Measurements from ENCODE around the gene SYT17.

Gene SYT17

DNA sequence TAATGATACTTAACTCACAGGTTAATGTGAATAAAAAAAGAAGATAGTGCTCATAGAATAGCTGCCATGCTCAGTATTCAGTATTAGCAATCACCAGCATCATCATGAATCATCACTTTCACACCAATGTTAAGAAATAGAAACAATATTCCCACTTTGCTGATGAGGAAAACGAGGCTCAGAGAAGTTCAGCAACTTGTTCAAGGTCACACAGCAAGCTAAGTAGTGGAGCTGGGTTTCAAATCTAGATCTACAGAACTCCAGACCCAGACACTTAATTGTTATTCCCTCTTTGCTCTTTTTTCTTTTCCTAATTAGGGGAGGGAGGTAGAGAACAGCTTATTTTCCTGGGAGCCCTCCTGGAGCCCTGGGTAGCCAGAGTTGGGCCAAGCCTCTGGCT is 140.4 kb downstream of the SYT17 start:
- DNase-seq, result no peak

DNA sequence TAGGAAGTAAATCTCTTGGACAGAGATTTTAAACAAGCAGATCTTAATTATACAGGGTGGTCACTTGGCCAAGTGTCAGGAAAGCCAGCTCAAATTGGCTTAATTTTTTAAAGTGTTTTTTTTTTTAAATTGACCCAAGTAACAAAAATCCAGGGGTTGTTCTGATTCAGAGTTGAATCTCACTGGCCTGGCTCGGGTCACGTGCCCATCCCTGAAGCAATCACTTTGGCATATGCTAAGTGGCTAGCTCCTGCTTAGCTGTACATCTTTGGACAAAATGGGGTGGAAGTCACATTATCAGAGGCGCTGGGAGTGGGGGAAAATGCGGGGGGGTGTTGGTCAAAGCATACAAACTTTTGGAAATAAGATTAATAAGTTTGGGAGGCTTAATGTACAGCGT is 141.1 kb downstream of the SYT17 start:
- DNase-seq, result no peak

DNA sequence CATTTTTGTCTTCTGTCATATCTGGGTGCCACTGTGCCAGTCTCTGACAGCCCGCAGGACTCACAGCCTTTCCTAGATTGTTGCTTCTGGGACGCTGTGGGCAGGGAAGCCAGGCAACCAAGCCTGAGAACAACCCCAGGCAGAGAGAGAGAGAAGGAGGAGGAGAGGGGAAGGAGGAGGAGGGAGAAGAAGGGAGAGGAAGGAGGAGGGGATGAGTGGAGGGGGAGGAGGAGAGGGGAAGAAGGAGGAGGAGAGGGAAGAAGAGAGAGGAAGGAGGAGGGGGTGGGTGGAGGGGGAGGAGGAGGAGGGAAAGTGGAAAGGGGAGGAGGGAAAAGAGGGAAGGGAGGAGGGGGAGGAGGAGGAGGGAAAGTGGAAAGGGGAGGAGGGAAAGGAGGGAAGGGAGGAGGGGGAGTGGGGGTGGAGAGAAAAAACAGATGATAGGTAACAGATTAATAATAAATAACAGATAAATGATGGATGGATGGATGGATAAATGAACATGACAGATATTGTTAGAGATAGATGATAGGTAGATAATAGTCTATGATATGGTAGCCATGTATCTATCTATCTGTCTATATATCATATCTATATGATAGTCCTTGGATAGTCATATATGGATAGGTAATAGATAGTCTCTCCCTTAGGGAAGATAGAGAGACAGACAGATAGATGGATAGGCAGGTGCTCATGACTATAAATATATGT is 146.8 kb downstream of the SYT17 start:
- DNase-seq, result no peak

DNA sequence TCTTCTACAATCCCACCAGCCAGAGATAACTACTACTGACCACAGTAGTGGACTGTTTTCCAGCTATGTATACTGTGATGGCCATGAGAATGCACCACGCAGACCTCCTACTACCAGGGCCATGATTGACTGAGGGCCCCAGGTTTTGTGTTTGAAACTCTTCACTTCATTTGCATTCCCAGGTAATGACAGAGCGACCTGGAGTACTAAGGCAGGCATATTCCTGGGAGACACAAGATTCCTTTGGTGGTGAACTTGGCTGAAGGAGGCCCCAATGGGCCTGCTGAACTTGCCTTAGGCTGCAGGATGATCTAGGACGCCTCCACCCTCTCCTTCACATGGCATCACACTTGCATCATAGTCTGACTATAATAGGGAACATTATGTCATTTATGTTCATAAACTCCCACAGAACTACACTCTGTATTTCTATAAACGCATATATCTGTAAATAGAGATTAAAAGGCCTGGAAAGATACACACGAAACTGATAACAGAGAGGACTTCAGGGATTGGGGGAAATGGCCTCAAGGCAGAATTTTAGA is 147.9 kb downstream of the SYT17 start:
- no peak for DNase-seq

DNA sequence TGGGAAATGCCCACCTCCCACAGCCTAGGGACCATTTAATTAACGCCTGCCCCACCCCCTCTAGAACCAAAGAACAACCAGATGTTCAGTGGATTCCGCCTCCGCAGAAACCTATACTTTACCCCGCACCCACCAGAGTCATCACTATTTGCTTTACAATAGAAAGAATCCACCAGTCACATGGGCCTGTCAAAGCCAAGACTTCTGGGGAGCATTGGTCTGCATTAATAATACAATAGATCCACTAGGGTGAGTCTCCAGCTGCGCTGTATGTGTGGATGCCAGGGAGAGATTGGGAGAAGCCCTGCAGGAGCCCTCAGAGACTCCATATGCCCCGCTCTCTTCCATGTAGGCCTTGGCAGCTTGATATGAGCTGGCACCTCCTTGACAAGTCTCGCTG is 148.8 kb downstream of the SYT17 start:
- no peak for DNase-seq

Measured in NCI-H1092 treated with DMSO at 0.1 percent for 48 hours (cell line).